HG03571 (cell line): Measurements from ENCODE around the gene FOXN1.

Source experiments
- ATAC-seq: cut with Tn5 transposase; IDR thresholded peaks from one replicate; pipeline ENCODE4 v1.9.1; 2021; ENCODE audit not compliant: unreplicated experiment

The FOXN1 gene

GRCh38 chr17:28545787-28546415 is 39.8 kb downstream of the FOXN1 start:
- no peak for ATAC-seq

- ATAC-seq: no peak
Measured at GRCh38 chr17:28547096-28547622, 41.0 kb downstream of the FOXN1 start.

GRCh38 chr17:28547623-28548416 is 41.7 kb downstream of the FOXN1 start:
- ATAC-seq: no peak

- no peak for ATAC-seq
Measured at GRCh38 chr17:28548417-28549130, 42.4 kb downstream of the FOXN1 start.

- ATAC-seq: peak; percentile 37
Measured at GRCh38 chr17:28549236-28550132, 43.3 kb downstream of the FOXN1 start.

GRCh38 chr17:28550858-28551257 is 44.7 kb downstream of the FOXN1 start:
- no peak for ATAC-seq

GRCh38 chr17:28551421-28552175 is 45.5 kb downstream of the FOXN1 start:
- ATAC-seq: no peak

- ATAC-seq: peak; percentile 53
Measured at GRCh38 chr17:28552176-28552999, 46.2 kb downstream of the FOXN1 start, which contains the start of gene UNC119. TSS of gene UNC119 (minus strand) at chr17:28552624. CDS start at chr17:28552557, 67 bp downstream.

- no peak for ATAC-seq
Measured at GRCh38 chr17:28553000-28553505, 46.9 kb downstream of the FOXN1 start.

GRCh38 chr17:28554565-28554964 is 48.4 kb downstream of the FOXN1 start:
- no peak for ATAC-seq

- ATAC-seq: no peak
Measured at GRCh38 chr17:28555022-28555421, 48.9 kb downstream of the FOXN1 start.

- no peak for ATAC-seq
Measured at GRCh38 chr17:28563475-28563874, 57.3 kb downstream of the FOXN1 start.

GRCh38 chr17:28567604-28568003 is 61.5 kb downstream of the FOXN1 start:
- no peak for ATAC-seq

GRCh38 chr17:28569446-28569845 is 63.3 kb downstream of the FOXN1 start:
- no peak for ATAC-seq

- peak; percentile 27 for ATAC-seq
Measured at GRCh38 chr17:28570716-28571360, 64.7 kb downstream of the FOXN1 start.

- ATAC-seq: peak; percentile 80
Measured at GRCh38 chr17:28571361-28572122, 65.4 kb downstream of the FOXN1 start, which contains the start of gene PIGS. TSS of gene PIGS (minus strand) at chr17:28571524. CDS start at chr17:28571496, 28 bp downstream.
